GM19193 (cell line): ENCODE measurements around the gene TIMM44.

ENCODE experiments used
- POLR2A ChIP-seq: IDR thresholded peaks from 4 replicates; pipeline ENCODE4 v1.6.1; 2011; ENCODE audit not compliant: insufficient read depth, insufficient read length; ENCODE audit errors: extremely low read depth

TIMM44 gene

GRCh38 chr19:7980168-7980567, 36.7 kb upstream of the TIMM44 start:
- TF ChIP-seq POLR2A: no peak

GRCh38 chr19:7979559-7979958, 36.1 kb upstream of the TIMM44 start:
- no peak for TF ChIP-seq POLR2A

- no peak for TF ChIP-seq POLR2A
Measured at GRCh38 chr19:7979011-7979410, 35.5 kb upstream of the TIMM44 start.

GRCh38 chr19:7978179-7978825, 34.8 kb upstream of the TIMM44 start:
- TF ChIP-seq POLR2A: no peak

GRCh38 chr19:7977723-7978040, 34.2 kb upstream of the TIMM44 start:
- no peak for TF ChIP-seq POLR2A

GRCh38 chr19:7977021-7977722, 33.7 kb upstream of the TIMM44 start:
- TF ChIP-seq POLR2A: no peak

- no peak for TF ChIP-seq POLR2A
Measured at GRCh38 chr19:7976461-7976860, 33.0 kb upstream of the TIMM44 start.

GRCh38 chr19:7975037-7975436, 31.6 kb upstream of the TIMM44 start:
- TF ChIP-seq POLR2A: no peak

- no peak for TF ChIP-seq POLR2A
Measured at GRCh38 chr19:7973883-7974282, 30.4 kb upstream of the TIMM44 start.

GRCh38 chr19:7971553-7972520, 28.4 kb upstream of the TIMM44 start:
- TF ChIP-seq POLR2A: no peak

GRCh38 chr19:7970716-7971448, 27.4 kb upstream of the TIMM44 start:
- no peak for TF ChIP-seq POLR2A

GRCh38 chr19:7969555-7969939, 26.1 kb upstream of the TIMM44 start:
- TF ChIP-seq POLR2A: no peak

GRCh38 chr19:7968796-7969554, 25.5 kb upstream of the TIMM44 start:
- TF ChIP-seq POLR2A: no peak
